Stimulated activated naive CD8-positive, alpha-beta T cell treated with anti-CD3 and anti-CD28 coated beads, Interleukin-15, amount 100 ng/mL, for 72 hours (primary cell): ENCODE measurements around the gene SULT1E1.
A peak's percentile ranks its signal among the peaks of the same experiment; 100 is the strongest.
"Not testable (repeated sequence)": the region's sequence is repeated elsewhere in the genome, so short reads cannot be mapped to it uniquely, and the experiment has no call there.

ENCODE experiments used
- ATAC-seq: fragments of 150-1000 bp; cut with Tn5 transposase; 2 replicates; pipeline ENCODE4 v1.10.0; 2021; ENCODE audit warnings: mild to moderate bottlenecking, moderate library complexity
- DNase-seq, 2 donors: peaks; one replicate each; pipeline ENCODE4 v3.0.0; 2021 to 2022
- H3K27ac Mint-ChIP-seq, 2 donors: one replicate each; pipeline ENCODE4 v1.8.0; 2022; ENCODE audit warnings: mild to moderate bottlenecking in 2 of 2, mixed read lengths in 2 of 2, moderate library complexity in 2 of 2
- H3K27me3 Mint-ChIP-seq: one replicate; pipeline ENCODE4 v1.8.0; 2022; ENCODE audit warnings: mixed read lengths
- H3K4me1 Mint-ChIP-seq: one replicate; pipeline ENCODE4 v1.8.0; 2022; ENCODE audit warnings: mild to moderate bottlenecking, mixed read lengths
- H3K4me3 Mint-ChIP-seq, 2 donors: one replicate each; pipeline ENCODE4 v1.8.0; 2022; ENCODE audit warnings: mild to moderate bottlenecking in 2 of 2, mixed read lengths in 2 of 2, moderate library complexity in 1 of 2
- H3K9me3 Mint-ChIP-seq, 2 donors: one replicate each; pipeline ENCODE4 v1.8.0; 2022; ENCODE audit warnings: mixed read lengths in 2 of 2

The SULT1E1 gene

GRCh38 chr4:69830192-69830559, 29.8 kb downstream of the SULT1E1 start:
- DNase-seq, result no peak
- no peak for ATAC-seq
- Mint-ChIP-seq H3K27ac (no peak overlapping the region), H3K27me3 (no peaks in the 10 kb centered on the region), H3K4me1 (peaks cover 19% of the 10 kb centered on the region), H3K4me3 (no peak overlapping the region), H3K9me3 (peaks cover 0 to 8% of the 10 kb centered on the region in 2 donors)

- no peak overlapping the region for H3K4me3 Mint-ChIP-seq
- peaks cover 19% of the 10 kb centered on the region for H3K4me1 Mint-ChIP-seq
- H3K27ac Mint-ChIP-seq, result no peak overlapping the region
- H3K9me3 Mint-ChIP-seq, result peaks cover 0 to 8% of the 10 kb centered on the region in 2 donors
- ATAC-seq (no peak), DNase-seq (no peak)
- no peaks in the 10 kb centered on the region for H3K27me3 Mint-ChIP-seq
Observed at GRCh38 chr4:69829678-69830077, 30.3 kb downstream of the SULT1E1 start.

GRCh38 chr4:69828828-69829227, 31.1 kb downstream of the SULT1E1 start:
- Mint-ChIP-seq H3K4me3 (no peak overlapping the region), H3K27me3 (no peaks in the 10 kb centered on the region), H3K4me1 (peaks cover 21% of the 10 kb centered on the region), H3K27ac (no peak overlapping the region), H3K9me3 (peaks cover 0 to 8% of the 10 kb centered on the region in 2 donors)
- ATAC-seq (no peak), DNase-seq (no peak)

- DNase-seq, ATAC-seq, H3K27me3 Mint-ChIP-seq, H3K9me3 Mint-ChIP-seq, H3K27ac Mint-ChIP-seq, H3K4me1 Mint-ChIP-seq, H3K4me3 Mint-ChIP-seq: not testable (repeated sequence)
Observed at GRCh38 chr4:69825056-69825455, 34.9 kb downstream of the SULT1E1 start.

GRCh38 chr4:69823481-69824186, 36.3 kb downstream of the SULT1E1 start:
- no peaks in the 10 kb centered on the region for H3K9me3 Mint-ChIP-seq
- ATAC-seq (peak; percentile 91), DNase-seq (peak in 1 of 2 donors; percentile 35)
- H3K27me3 Mint-ChIP-seq, result no peaks in the 10 kb centered on the region
- peak overlapping the region in 1 of 2 donors; percentile 8 for H3K27ac Mint-ChIP-seq
- H3K4me1 Mint-ChIP-seq, result peaks cover 8% of the 10 kb centered on the region
- H3K4me3 Mint-ChIP-seq, result no peak overlapping the region

GRCh38 chr4:69823048-69823447, 36.9 kb downstream of the SULT1E1 start:
- H3K27me3 Mint-ChIP-seq, result no peaks in the 10 kb centered on the region
- ATAC-seq (no peak), DNase-seq (no peak)
- no peaks in the 10 kb centered on the region for H3K9me3 Mint-ChIP-seq
- H3K4me3 Mint-ChIP-seq, result no peak overlapping the region
- H3K4me1 Mint-ChIP-seq, result peaks cover 11% of the 10 kb centered on the region
- H3K27ac Mint-ChIP-seq, result no peak overlapping the region

GRCh38 chr4:69822198-69822597, 37.7 kb downstream of the SULT1E1 start:
- H3K27me3 Mint-ChIP-seq, result no peaks in the 10 kb centered on the region
- no peak overlapping the region for H3K27ac Mint-ChIP-seq
- H3K9me3 Mint-ChIP-seq, result no peaks in the 10 kb centered on the region
- DNase-seq, result no peak
- no peak overlapping the region for H3K4me3 Mint-ChIP-seq
- ATAC-seq, result no peak
- peaks cover 14% of the 10 kb centered on the region for H3K4me1 Mint-ChIP-seq

GRCh38 chr4:69818060-69818639, 41.8 kb downstream of the SULT1E1 start:
- H3K9me3 Mint-ChIP-seq, result no peaks in the 10 kb centered on the region
- DNase-seq, result no peak
- H3K4me3 Mint-ChIP-seq, result no peak overlapping the region
- no peak overlapping the region for H3K27ac Mint-ChIP-seq
- ATAC-seq, result no peak
- H3K4me1 Mint-ChIP-seq, result peaks cover 6% of the 10 kb centered on the region
- H3K27me3 Mint-ChIP-seq, result no peaks in the 10 kb centered on the region

- no peak overlapping the region for H3K4me3 Mint-ChIP-seq
- H3K9me3 Mint-ChIP-seq, result no peaks in the 10 kb centered on the region
- no peak overlapping the region for H3K27ac Mint-ChIP-seq
- ATAC-seq, result no peak
- no peaks in the 10 kb centered on the region for H3K27me3 Mint-ChIP-seq
- no peak for DNase-seq
- peaks cover 6% of the 10 kb centered on the region for H3K4me1 Mint-ChIP-seq
Observed at GRCh38 chr4:69816236-69816635, 43.7 kb downstream of the SULT1E1 start.

GRCh38 chr4:69813628-69814027, 46.3 kb downstream of the SULT1E1 start:
- H3K9me3 Mint-ChIP-seq, result peaks cover 0 to 4% of the 10 kb centered on the region in 2 donors
- no peaks in the 10 kb centered on the region for H3K27me3 Mint-ChIP-seq
- H3K4me1 Mint-ChIP-seq, result peaks cover 6% of the 10 kb centered on the region
- DNase-seq (no peak), ATAC-seq (no peak)
- no peak overlapping the region for H3K4me3 Mint-ChIP-seq
- H3K27ac Mint-ChIP-seq, result no peak overlapping the region

- ATAC-seq, result no peak
- no peak overlapping the region for H3K27ac Mint-ChIP-seq
Observed at GRCh38 chr4:69811166-69811565, 48.8 kb downstream of the SULT1E1 start.

GRCh38 chr4:69800599-69800998, 59.3 kb downstream of the SULT1E1 start:
- no peaks in the 10 kb centered on the region for H3K9me3 Mint-ChIP-seq
- peaks cover 4% of the 10 kb centered on the region for H3K4me1 Mint-ChIP-seq
- no peak overlapping the region for H3K27ac Mint-ChIP-seq
- H3K27me3 Mint-ChIP-seq, result no peaks in the 10 kb centered on the region
- DNase-seq, result no peak
- no peak overlapping the region for H3K4me3 Mint-ChIP-seq
- ATAC-seq, result no peak

More at GRCh38 chr4:69811166-69811565, 48.8 kb downstream of the SULT1E1 start:
- Mint-ChIP-seq H3K4me1 (no peaks in the 10 kb centered on the region), H3K27me3 (no peaks in the 10 kb centered on the region), H3K9me3 (peaks cover 3 to 27% of the 10 kb centered on the region in 2 donors), H3K4me3 (no peak overlapping the region)
- DNase-seq, result no peak

GRCh38 chr4:69799337-69799736, 60.6 kb downstream of the SULT1E1 start:
- peaks cover 4% of the 10 kb centered on the region for H3K4me1 Mint-ChIP-seq
- H3K9me3 Mint-ChIP-seq, result no peaks in the 10 kb centered on the region
- no peak overlapping the region for H3K4me3 Mint-ChIP-seq
- DNase-seq, result no peak
- H3K27me3 Mint-ChIP-seq, result no peaks in the 10 kb centered on the region
- no peak for ATAC-seq
- no peak overlapping the region for H3K27ac Mint-ChIP-seq

- ATAC-seq (no peak), DNase-seq (no peak)
- Mint-ChIP-seq H3K27me3 (no peaks in the 10 kb centered on the region), H3K4me3 (no peak overlapping the region), H3K27ac (no peak overlapping the region), H3K4me1 (peaks cover 4% of the 10 kb centered on the region), H3K9me3 (no peaks in the 10 kb centered on the region)
Observed at GRCh38 chr4:69793732-69794131, 66.2 kb downstream of the SULT1E1 start.
